GM12801 (cell line): ENCODE results near the gene CCRL2.

Experiments
- CTCF ChIP-seq: IDR thresholded peaks from one replicate; pipeline ENCODE4 v1.5.1; 2011; ENCODE audit warnings: control low read depth; ENCODE audit not compliant: insufficient read length; ENCODE audit errors: extremely low read depth

Gene CCRL2, protein sequence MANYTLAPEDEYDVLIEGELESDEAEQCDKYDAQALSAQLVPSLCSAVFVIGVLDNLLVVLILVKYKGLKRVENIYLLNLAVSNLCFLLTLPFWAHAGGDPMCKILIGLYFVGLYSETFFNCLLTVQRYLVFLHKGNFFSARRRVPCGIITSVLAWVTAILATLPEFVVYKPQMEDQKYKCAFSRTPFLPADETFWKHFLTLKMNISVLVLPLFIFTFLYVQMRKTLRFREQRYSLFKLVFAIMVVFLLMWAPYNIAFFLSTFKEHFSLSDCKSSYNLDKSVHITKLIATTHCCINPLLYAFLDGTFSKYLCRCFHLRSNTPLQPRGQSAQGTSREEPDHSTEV

DNA sequence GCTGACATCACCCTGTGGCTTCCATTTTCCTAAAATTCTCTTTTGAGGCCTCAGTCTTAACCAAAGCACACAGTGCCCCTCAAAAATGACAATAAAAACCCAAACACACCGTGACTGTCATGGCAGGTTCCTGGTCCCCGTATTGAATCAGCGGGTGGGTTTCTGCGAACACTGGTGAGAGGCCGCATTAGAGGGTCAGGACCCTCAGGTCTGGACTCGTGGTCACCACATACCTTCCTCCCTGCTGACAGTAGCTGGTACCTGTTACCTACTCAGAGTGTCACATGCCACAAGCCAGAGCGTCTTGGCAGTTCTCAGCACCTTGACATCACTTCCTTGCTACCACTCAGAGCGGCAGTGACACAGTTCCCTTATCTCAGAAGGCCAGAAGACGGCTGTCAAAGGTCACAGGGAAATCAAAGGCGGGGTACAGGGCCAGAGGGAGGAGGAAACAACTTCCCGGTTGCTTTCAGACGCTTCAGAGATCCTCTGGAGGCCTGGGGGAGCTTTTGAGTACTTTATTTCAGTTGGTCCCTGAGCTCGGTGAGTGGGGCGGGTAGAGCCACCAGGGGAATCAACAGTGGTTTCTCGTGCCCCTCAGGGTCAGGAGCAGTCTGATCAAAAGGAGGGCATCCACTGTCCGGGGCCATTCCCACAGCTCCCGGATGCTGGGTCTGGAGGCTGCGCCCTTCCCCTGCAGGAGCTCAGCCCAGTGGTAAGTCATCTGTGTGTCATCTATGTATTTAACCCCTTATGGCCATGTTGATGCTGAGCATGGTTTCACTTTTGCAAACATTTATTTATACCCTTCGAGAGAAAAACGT lies at the start of gene CCRL2, which contains the start of gene CCR5AS:
CCRL2 (plus strand) TSS at position 472 of the 824 bp plus-strand sequence. CDS start 821 bp downstream, outside the sequence.
CCR5AS (minus strand) TSS at position 279 of the 824 bp plus-strand sequence.
- no peak for TF ChIP-seq CTCF

DNA sequence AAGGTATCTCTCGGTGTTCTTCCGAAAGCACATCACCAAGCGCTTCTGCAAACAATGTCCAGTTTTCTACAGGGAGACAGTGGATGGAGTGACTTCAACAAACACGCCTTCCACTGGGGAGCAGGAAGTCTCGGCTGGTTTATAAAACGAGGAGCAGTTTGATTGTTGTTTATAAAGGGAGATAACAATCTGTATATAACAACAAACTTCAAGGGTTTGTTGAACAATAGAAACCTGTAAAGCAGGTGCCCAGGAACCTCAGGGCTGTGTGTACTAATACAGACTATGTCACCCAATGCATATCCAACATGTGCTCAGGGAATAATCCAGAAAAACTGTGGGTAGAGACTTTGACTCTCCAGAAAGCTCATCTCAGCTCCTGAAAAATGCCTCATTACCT lies 48.6 kb upstream of the CCRL2 start:
- no peak for TF ChIP-seq CTCF

DNA sequence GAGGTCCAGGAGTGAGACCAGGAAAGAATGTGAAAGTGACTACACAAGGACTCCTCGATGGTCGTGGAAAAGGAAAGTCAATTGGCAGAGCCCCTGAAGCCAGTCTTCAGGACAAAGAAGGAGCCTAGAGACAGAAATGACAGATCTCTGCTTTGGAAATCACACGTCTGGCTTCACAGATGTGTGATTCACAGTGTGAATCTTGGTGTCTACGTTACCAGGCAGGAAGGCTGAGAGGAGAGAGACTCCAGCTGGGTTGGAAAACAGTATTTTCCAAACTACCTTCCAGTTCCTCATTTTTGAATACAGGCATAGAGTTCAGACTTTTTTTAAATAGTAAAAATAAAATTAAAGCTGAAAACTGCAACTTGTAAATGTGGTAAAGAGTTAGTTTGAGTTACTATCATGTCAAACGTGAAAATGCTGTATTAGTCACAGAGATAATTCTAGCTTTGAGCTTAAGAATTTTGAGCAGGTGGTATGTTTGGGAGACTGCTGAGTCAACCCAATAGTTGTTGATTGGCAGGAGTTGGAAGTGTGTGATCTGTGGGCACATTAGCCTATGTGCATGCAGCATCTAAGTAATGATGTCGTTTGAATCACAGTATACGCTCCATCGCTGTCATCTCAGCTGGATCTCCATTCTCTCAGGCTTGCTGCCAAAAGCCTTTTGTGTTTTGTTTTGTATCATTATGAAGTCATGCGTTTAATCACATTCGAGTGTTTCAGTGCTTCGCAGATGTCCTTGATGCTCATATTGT lies 47.1 kb upstream of the CCRL2 start:
- TF ChIP-seq CTCF = no peak

DNA sequence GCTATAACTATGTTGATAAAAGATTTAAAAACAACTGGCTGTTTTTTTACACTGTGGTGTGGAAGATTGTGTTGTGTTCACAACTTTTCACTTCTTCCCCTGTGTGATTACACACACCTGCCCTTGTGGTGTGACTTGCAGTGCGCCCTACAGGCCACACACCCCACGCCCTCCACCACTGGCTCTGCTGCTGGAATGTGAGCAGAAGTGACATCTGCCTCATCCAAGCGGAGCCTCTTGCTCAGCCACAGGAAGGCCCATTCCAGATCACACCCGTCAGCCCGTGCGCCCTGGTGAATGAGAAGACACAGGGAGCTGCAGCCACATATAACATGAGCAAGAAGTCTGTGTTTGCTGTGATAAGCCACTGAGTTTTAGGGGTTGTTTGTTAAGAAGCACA lies 46.2 kb upstream of the CCRL2 start:
- no peak for TF ChIP-seq CTCF

GRCh38 chr3:46361408-46362283 lies 45.4 kb upstream of the CCRL2 start:
- TF ChIP-seq CTCF = no peak

GRCh38 chr3:46365041-46365440 lies 42.0 kb upstream of the CCRL2 start:
- TF ChIP-seq CTCF = no peak
